Measurements from ENCODE around the gene CCS.
"Not testable (repeated sequence)": the region's sequence is repeated elsewhere in the genome, so short reads cannot be mapped to it uniquely, and the experiment has no call there.

CCS gene, protein sequence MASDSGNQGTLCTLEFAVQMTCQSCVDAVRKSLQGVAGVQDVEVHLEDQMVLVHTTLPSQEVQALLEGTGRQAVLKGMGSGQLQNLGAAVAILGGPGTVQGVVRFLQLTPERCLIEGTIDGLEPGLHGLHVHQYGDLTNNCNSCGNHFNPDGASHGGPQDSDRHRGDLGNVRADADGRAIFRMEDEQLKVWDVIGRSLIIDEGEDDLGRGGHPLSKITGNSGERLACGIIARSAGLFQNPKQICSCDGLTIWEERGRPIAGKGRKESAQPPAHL

DNA sequence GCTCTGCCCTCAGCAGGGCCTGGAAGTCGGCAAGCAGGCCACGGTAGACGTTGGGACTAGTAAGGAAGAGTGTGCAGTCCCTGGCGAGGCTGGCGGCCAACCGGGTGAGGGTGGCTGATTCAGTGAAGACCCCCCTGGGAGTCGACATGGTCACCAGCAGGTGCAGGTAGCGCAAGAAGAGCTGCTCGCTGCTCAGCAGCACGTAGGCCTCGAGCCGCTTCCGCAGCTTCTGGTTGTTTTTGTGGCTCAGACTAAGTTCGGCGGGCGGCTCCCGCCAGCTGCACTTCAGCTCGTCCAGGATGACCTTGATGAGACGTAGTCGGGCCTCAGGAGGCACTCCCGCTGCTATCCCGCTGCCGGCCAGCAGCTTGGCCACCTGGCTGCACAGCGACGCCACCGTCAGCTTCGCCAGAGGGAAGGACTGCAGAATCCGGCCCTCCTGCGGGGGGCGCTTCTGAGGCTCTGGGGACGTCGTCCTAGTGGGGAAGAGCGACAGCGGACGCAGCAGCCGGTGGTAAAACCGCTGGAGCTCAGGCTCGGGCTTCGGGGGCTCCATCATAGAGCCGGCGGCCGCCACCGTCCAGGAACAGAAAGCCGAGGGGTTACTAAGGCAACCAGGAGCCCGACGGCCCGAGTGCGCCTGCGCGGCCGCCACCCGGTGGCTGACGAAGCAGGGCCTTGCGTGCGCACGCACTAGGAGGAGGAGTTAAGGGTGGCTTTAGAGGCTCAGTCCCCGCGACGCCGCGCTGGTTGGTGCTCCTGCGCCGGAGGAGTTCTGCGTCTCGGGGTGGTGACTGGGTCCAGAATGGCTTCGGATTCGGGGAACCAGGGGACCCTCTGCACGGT, at the start of gene CCS, which contains the start of gene CCDC87:
TSS of gene CCS (plus strand) at position 729 of the 846 bp plus-strand sequence. CDS start at position 806, 77 bp downstream.
TSS of gene CCDC87 (minus strand) at position 607 of the 846 bp plus-strand sequence. CDS start at position 559, 48 bp downstream.
- H3K4me3 ChIP-seq, result peak within 1 kb of the TSS; percentile 81
- H3K36me3 ChIP-seq (ENCODE audit: insufficient read depth, low read length), result no peaks in the 10 kb centered on the region
- peak; percentile 51 for DNase-seq (ENCODE audit: low read depth, low spot score)
- H3K9me3 ChIP-seq (ENCODE audit: low read depth, low read length), result no peaks in the 10 kb centered on the region
- 0 out of 2 replicates have a peak within 1 kb of the TSS, but pooled peaks have one; percentile 8 for H3K27ac ChIP-seq
- peak within 1 kb of the TSS; percentile 90 for H3K9ac ChIP-seq (ENCODE audit: insufficient read length)
- TF ChIP-seq FOXP2 (optimal IDR thresholded peaks at IDR 0.05; ENCODE audit: control extremely low read depth, extremely low read length, insufficient read depth), result peak; percentile 39
- peak; percentile 100 for TF ChIP-seq POLR2AphosphoS5 (IDR thresholded peaks at IDR 0.05; ENCODE audit: borderline replicate concordance, low read depth, low read length)
- no peak for TF ChIP-seq EZH2 (IDR thresholded peaks at IDR 0.05)

DNA sequence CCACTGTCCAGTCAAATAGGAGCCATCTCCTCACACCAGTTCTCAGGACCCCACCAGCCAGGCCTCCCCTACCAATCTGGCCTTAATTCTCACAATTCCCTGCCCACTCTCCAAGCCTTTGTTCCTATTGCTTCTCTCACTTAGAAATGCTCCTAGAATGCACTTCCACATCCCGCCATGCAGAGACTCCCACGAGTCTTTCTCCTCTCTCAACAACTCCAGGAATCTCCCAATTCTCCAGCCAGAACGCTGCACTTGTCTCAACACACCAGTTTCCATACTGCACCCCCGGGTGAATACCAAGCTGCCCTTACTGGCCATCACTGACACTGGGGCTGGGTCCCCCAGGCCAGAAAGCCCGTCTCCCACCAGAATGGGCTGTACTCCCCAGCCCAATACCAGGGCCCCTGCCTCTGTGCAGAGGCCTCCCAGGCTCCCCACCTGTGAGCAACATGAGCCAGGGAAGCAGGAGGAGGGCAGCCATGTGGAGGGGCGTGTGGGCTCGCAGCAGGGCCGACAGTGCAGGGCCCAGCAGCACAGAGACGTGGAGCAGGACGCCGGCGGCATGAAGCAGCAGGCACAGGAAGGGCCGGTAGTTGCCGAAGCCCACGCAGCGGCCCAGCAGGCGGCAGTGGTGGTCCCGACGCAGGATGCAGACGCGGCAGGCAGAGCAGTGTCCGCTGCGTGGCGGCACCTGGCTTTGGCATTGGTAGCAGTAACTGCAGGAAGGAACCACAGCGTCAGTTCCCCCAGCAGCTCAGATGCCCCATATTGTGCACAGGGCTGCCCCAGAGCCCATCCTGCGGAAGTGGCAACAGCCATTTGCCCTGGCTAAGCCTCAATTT, 49.5 kb upstream of the CCS start:
- no peak for DNase-seq (ENCODE audit: low read depth, low spot score)
- no peak overlapping the region for H3K9ac ChIP-seq (ENCODE audit: insufficient read length)
- no peak for TF ChIP-seq EZH2 (IDR thresholded peaks at IDR 0.05)
- TF ChIP-seq FOXP2 (optimal IDR thresholded peaks at IDR 0.05; ENCODE audit: control extremely low read depth, extremely low read length, insufficient read depth), result no peak
- TF ChIP-seq POLR2AphosphoS5 (IDR thresholded peaks at IDR 0.05; ENCODE audit: borderline replicate concordance, low read depth, low read length), result no peak
- no peaks in the 10 kb centered on the region for H3K36me3 ChIP-seq (ENCODE audit: insufficient read depth, low read length)
- H3K27ac ChIP-seq, result no peak overlapping the region
- H3K9me3 ChIP-seq (ENCODE audit: low read depth, low read length), result no peaks in the 10 kb centered on the region
- no peak overlapping the region for H3K4me3 ChIP-seq

DNA sequence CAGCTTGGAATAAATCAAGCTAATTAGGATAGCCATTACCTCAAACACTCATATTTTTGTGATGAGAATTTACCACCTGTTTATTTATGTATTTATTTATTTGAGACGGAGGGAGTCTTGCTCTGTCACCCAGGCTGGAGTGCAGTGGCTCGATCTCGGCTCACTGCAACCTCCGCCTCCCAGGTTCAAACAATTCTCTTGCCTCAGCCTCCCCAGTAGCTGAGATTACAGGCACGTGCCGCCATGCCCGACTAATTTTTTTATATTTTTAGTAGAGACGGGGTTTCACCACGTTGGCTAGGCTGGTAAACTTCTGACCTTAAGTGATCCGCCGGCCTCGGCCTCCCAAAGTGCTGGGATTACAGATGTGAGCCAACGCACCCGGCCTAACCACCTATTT, 48.0 kb upstream of the CCS start:
- peak overlapping the region; percentile 89 for H3K9ac ChIP-seq (ENCODE audit: insufficient read length)
- DNase-seq (ENCODE audit: low read depth, low spot score); H3K9me3 ChIP-seq (ENCODE audit: low read depth, low read length); H3K36me3 ChIP-seq (ENCODE audit: insufficient read depth, low read length); H3K27ac ChIP-seq: not testable (repeated sequence)
- H3K4me3 ChIP-seq, result peak overlapping the region; percentile 89

DNA sequence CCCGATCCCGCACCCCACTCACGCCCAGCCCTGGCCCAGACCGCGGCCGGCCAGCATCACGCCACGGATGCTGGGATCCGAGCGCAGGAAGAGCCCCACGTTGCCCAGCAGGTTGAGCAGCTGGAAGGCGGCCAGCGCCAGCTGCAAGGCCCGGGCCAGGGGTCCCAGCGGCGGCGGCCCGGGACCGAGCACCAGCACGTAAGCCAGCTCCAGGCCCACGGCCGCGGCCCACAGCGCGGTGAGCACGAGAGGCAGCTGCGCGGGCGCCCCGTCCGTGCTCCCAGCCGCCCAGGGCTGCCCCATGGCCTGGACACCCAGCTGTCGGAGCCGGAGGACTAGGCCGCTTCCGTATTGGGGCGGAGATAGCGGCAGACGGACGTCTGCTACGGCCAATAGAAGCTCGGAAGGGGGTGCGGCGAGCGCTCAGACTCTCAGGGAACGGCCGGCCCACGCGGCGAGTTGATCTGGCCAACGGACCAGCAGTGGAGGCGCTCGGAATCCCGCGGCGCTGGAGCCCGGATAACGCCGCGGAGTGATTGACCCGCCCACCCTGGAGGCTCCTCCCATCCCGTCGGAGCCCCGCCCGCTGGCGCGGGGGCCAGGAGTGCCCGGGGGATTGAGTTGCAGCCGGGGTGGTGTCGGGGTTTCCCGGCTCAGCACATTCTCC, 47.2 kb upstream of the CCS start, which contains the start of gene ZDHHC24:
TSS of gene ZDHHC24 (minus strand) at position 348 of the 667 bp plus-strand sequence. CDS start at position 303, 45 bp downstream.
- no peaks in the 10 kb centered on the region for H3K9me3 ChIP-seq (ENCODE audit: low read depth, low read length)
- no peak within 1 kb of the TSS for H3K27ac ChIP-seq
- H3K9ac ChIP-seq (ENCODE audit: insufficient read length), result peak within 1 kb of the TSS; percentile 89
- H3K36me3 ChIP-seq (ENCODE audit: insufficient read depth, low read length), result no peaks in the 10 kb centered on the region
- peak within 1 kb of the TSS; percentile 89 for H3K4me3 ChIP-seq
- no peak for TF ChIP-seq EZH2 (IDR thresholded peaks at IDR 0.05)
- TF ChIP-seq POLR2AphosphoS5 (IDR thresholded peaks at IDR 0.05; ENCODE audit: borderline replicate concordance, low read depth, low read length), result peak; percentile 66; the same call in 1 of the 2 replicates
- DNase-seq (ENCODE audit: low read depth, low spot score), result peak; percentile 2

DNA sequence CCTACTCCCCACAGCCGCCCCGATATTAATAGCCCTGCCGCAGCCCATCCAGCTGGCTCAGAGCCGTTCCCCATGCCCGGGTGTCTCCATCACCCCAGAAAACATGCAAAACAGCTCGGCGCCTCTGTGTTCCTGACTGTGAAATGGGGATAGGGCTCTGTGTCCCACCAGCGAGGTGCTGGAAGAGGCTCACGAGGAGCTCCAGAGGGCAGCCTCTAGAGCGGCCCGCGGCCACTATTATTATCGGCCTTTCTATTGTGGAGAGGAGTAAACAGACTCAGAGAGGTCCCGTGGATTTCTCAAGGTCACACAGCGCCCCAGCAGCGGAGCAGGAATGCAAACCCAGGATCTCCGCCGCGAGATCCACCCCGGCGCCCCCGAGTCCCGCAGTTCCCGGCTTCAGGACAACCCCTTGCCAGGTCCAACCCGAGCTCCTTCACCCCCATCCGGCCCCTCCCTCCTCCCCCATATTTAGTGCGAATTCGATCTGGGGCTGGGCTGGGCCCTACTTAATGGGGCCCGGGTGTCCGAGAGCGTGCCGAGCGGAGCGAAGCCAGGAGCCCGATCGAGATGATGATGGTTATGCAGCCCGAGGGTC, 46.5 kb upstream of the CCS start, which contains the start of gene ACTN3:
TSS of gene ACTN3 (plus strand) at position 536 of the 598 bp plus-strand sequence. CDS start at position 571, 35 bp downstream.
- TF ChIP-seq POLR2AphosphoS5 (IDR thresholded peaks at IDR 0.05; ENCODE audit: borderline replicate concordance, low read depth, low read length) (no peak), FOXP2 (optimal IDR thresholded peaks at IDR 0.05; ENCODE audit: control extremely low read depth, extremely low read length, insufficient read depth) (no peak), EZH2 (IDR thresholded peaks at IDR 0.05) (no peak)
- H3K4me3 ChIP-seq, result peak within 1 kb of the TSS; percentile 89
- no peaks in the 10 kb centered on the region for H3K9me3 ChIP-seq (ENCODE audit: low read depth, low read length)
- peak within 1 kb of the TSS; percentile 89 for H3K9ac ChIP-seq (ENCODE audit: insufficient read length)
- no peak for DNase-seq (ENCODE audit: low read depth, low spot score)
- H3K36me3 ChIP-seq (ENCODE audit: insufficient read depth, low read length), result no peaks in the 10 kb centered on the region
- no peak within 1 kb of the TSS for H3K27ac ChIP-seq

DNA sequence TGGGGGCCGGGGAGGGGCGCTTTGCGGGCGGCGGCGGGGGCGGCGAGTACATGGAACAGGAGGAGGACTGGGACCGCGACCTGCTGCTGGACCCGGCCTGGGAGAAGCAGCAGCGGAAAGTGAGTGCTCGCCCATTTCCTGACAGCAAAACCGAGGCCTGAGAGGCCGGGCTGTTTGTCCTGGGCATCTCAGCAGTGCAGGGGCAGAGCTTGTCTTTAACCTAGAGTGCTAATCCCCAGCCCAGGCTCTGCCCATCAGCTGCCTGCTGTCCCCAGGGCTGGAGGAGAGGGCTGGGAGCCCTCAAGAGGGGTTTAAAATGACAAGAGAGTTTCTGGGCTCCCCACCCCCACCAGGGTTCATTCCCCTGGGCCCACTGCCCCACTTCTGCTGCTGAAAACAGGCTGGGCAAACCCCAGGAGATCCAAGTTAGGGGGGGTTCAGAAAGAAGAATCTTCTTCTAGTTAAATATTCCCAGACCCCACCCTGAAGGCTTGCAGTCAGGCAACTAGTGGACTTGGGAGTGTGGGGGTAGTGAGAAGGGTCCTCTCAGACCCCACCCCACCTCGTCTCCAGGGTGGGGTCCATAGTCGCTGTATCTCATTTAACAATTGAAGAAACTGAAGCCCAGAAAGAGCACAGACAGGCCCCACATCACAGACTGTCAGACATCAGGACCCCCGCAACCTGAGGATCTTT, 45.9 kb upstream of the CCS start:
- Histone ChIP-seq H3K27ac (no peak overlapping the region), H3K36me3 (ENCODE audit: insufficient read depth, low read length) (no peaks in the 10 kb centered on the region), H3K4me3 (peak overlapping the region; percentile 89; the same call in 1 of the 2 replicates), H3K9me3 (ENCODE audit: low read depth, low read length) (no peaks in the 10 kb centered on the region), H3K9ac (ENCODE audit: insufficient read length) (no peak overlapping the region)
- no peak for TF ChIP-seq EZH2 (IDR thresholded peaks at IDR 0.05)
- no peak for TF ChIP-seq POLR2AphosphoS5 (IDR thresholded peaks at IDR 0.05; ENCODE audit: borderline replicate concordance, low read depth, low read length)
- no peak for TF ChIP-seq FOXP2 (optimal IDR thresholded peaks at IDR 0.05; ENCODE audit: control extremely low read depth, extremely low read length, insufficient read depth)
- DNase-seq (ENCODE audit: low read depth, low spot score), result no peak

DNA sequence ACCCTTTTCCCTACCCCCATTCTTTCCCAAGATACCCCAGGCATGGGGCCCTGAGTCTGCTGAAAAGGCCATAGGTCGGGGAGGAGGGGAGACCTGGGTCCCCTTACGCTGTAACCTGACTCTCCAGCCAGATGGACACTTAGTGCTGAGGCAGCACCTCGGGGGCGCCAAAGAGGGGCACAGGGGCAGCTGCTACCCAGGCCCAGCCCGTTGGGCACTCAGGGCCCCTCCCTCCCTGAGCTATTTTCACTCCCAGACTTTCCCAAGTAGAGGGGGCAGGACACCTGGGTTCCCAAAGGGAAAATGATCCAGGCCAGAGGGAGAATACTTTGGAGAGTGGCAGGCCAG, 45.3 kb upstream of the CCS start:
- Histone ChIP-seq H3K9ac (ENCODE audit: insufficient read length) (no peak overlapping the region), H3K36me3 (ENCODE audit: insufficient read depth, low read length) (no peaks in the 10 kb centered on the region), H3K4me3 (no peak overlapping the region), H3K9me3 (ENCODE audit: low read depth, low read length) (no peaks in the 10 kb centered on the region), H3K27ac (no peak overlapping the region)
- DNase-seq (ENCODE audit: low read depth, low spot score), result no peak
- TF ChIP-seq EZH2 (IDR thresholded peaks at IDR 0.05) (no peak), POLR2AphosphoS5 (IDR thresholded peaks at IDR 0.05; ENCODE audit: borderline replicate concordance, low read depth, low read length) (no peak), FOXP2 (optimal IDR thresholded peaks at IDR 0.05; ENCODE audit: control extremely low read depth, extremely low read length, insufficient read depth) (no peak)

Measured in SK-N-MC (cell line).